ENCODE data around the gene NAGPA.

The NAGPA gene

GRCh38 chr16:5072334-5073278 lies 38.9 kb upstream of the NAGPA start:
- TF ChIP-seq CTCF (IDR thresholded peaks at IDR 0.05; ENCODE audit: low read length, missing control alignments), result no peak
- H3K4me3 ChIP-seq (replicated peaks; ENCODE audit: low read depth, low read length), result peak overlapping the region; percentile 84
- DNase-seq (ENCODE audit: low read depth), result no peak

- peak within 1 kb of the TSS; percentile 84 for H3K4me3 ChIP-seq (replicated peaks; ENCODE audit: low read depth, low read length)
- TF ChIP-seq CTCF (IDR thresholded peaks at IDR 0.05; ENCODE audit: low read length, missing control alignments), result no peak
- DNase-seq (ENCODE audit: low read depth), result peak; percentile 90
These were observed 38.1 kb upstream of the NAGPA start, which contains the start of gene ALG1 for GRCh38 chr16:5071681-5072333. ALG1 (plus strand) TSS chr16:5071843; CDS start chr16:5071850, 7 bp downstream.

- TF ChIP-seq CTCF (IDR thresholded peaks at IDR 0.05; ENCODE audit: low read length, missing control alignments), result no peak
- no peak for DNase-seq (ENCODE audit: low read depth)
- H3K4me3 ChIP-seq (replicated peaks; ENCODE audit: low read depth, low read length), result peak overlapping the region; percentile 84
These were observed 37.6 kb upstream of the NAGPA start for GRCh38 chr16:5071341-5071680.

GRCh38 chr16:5070431-5071186 lies 36.9 kb upstream of the NAGPA start:
- DNase-seq (ENCODE audit: low read depth), result no peak
- no peak for TF ChIP-seq CTCF (IDR thresholded peaks at IDR 0.05; ENCODE audit: low read length, missing control alignments)
- no peak overlapping the region for H3K4me3 ChIP-seq (replicated peaks; ENCODE audit: low read depth, low read length)

GRCh38 chr16:5069854-5070253 lies 36.1 kb upstream of the NAGPA start:
- no peak overlapping the region for H3K4me3 ChIP-seq (replicated peaks; ENCODE audit: low read depth, low read length)
- no peak for TF ChIP-seq CTCF (IDR thresholded peaks at IDR 0.05; ENCODE audit: low read length, missing control alignments)

GRCh38 chr16:5069048-5069447 lies 35.3 kb upstream of the NAGPA start:
- no peak for DNase-seq (ENCODE audit: low read depth)
- TF ChIP-seq CTCF (IDR thresholded peaks at IDR 0.05; ENCODE audit: low read length, missing control alignments), result no peak
- no peak overlapping the region for H3K4me3 ChIP-seq (replicated peaks; ENCODE audit: low read depth, low read length)

More at GRCh38 chr16:5069854-5070253, 36.1 kb upstream of the NAGPA start:
- DNase-seq (ENCODE audit: low read depth), result no peak

Data from fibroblast of pulmonary artery (primary cell).